HCT116 (cell line): ENCODE measurements around the gene PEX26.

Experiments
- CEBPB ChIP-seq: IDR thresholded peaks from 2 replicates; pipeline ENCODE4 v1.6.1; 2012; ENCODE audit warnings: low read depth
- EGR1 ChIP-seq: IDR thresholded peaks from 2 replicates; pipeline ENCODE4 v1.6.1; 2012; ENCODE audit warnings: low read depth
- MAX ChIP-seq: IDR thresholded peaks from 2 replicates; pipeline ENCODE4 v1.6.1; 2012
- POLR2A ChIP-seq: IDR thresholded peaks from 2 replicates; pipeline ENCODE4 v1.7.0; 2011; ENCODE audit warnings: borderline replicate concordance; ENCODE audit not compliant: insufficient read depth, insufficient read length; ENCODE audit errors: extremely low read depth
- SP1 ChIP-seq: IDR thresholded peaks from 2 replicates; pipeline ENCODE4 v1.6.1; 2012; ENCODE audit warnings: low read depth
- ZBTB33 ChIP-seq: IDR thresholded peaks from 2 replicates; pipeline ENCODE4 v1.6.1; 2011; ENCODE audit warnings: mild to moderate bottlenecking, low read length, moderate library complexity; ENCODE audit not compliant: insufficient replicate concordance; ENCODE audit errors: extremely low read depth
- ZFX ChIP-seq: fragments of 450-650 bp; IDR thresholded peaks from 2 replicates; pipeline ENCODE4 v1.6.1; 2017
- ZNF274 ChIP-seq: fragments of 200-500 bp; sonication (Bioruptor generic); IDR thresholded peaks from 2 replicates; pipeline ENCODE4 v1.6.1; 2014; ENCODE audit warnings: mild to moderate bottlenecking, low read depth, low read length, inconsistent platforms
- TF ChIP-seq, protein P1 (sequence below), 3 experiments: fragments of 200-600 bp in 1 of 3; sonication (generic) in 1 of 3; IDR thresholded peaks in 2 of 3; conservative IDR thresholded peaks in 1 of 3; 2 replicates each; pipeline ENCODE4 v1.5.1; 2012 to 2017; ENCODE audit warnings: low read depth in 2 of 3, low read length in 2 of 3, antibody characterized with exemption in 1 of 3, borderline replicate concordance in 1 of 3, control low read depth in 1 of 3, mild to moderate bottlenecking in 1 of 3, mixed read lengths in 1 of 3, mixed run types in 1 of 3, moderate library complexity in 1 of 3; ENCODE audit not compliant: insufficient read depth in 1 of 3

GRCh38 chr22:18110194-18110953, 32.6 kb downstream of the PEX26 start, which contains the start of gene TUBA8:
- TF ChIP-seq, protein P1, sequence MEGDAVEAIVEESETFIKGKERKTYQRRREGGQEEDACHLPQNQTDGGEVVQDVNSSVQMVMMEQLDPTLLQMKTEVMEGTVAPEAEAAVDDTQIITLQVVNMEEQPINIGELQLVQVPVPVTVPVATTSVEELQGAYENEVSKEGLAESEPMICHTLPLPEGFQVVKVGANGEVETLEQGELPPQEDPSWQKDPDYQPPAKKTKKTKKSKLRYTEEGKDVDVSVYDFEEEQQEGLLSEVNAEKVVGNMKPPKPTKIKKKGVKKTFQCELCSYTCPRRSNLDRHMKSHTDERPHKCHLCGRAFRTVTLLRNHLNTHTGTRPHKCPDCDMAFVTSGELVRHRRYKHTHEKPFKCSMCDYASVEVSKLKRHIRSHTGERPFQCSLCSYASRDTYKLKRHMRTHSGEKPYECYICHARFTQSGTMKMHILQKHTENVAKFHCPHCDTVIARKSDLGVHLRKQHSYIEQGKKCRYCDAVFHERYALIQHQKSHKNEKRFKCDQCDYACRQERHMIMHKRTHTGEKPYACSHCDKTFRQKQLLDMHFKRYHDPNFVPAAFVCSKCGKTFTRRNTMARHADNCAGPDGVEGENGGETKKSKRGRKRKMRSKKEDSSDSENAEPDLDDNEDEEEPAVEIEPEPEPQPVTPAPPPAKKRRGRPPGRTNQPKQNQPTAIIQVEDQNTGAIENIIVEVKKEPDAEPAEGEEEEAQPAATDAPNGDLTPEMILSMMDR (IDR thresholded peaks at IDR 0.05 in 2 of 3, conservative IDR thresholded peaks at IDR 0.05 in 1 of 3; ENCODE audit: borderline replicate concordance in 1 of 3, insufficient read depth in 1 of 3, low read depth in 2 of 3, low read length in 2 of 3), result no peak
- no peak for TF ChIP-seq POLR2A
- no peak for TF ChIP-seq CEBPB
- TF ChIP-seq ZNF274, result no peak
- TF ChIP-seq SP1, result no peak
- TF ChIP-seq ZBTB33, result no peak
- TF ChIP-seq ZFX, result no peak
- no peak for TF ChIP-seq MAX
- TF ChIP-seq EGR1, result no peak
